Upper lobe of left lung (tissue), 4 donors: Measurements from ENCODE around the gene ABLIM3.

ENCODE experiments used
- CTCF ChIP-seq, 6 experiments: fragments of 450-650 bp in 4 of 6; fragments of 200-600 bp in 2 of 6; sonication (generic) in 2 of 6; IDR thresholded peaks; one replicate each; pipeline ENCODE4 v1.5.1; 2016 to 2019; ENCODE audit warnings: antibody characterized with exemption in 6 of 6
- EP300 ChIP-seq, 4 donors: sonication (generic); formaldehyde crosslinking; IDR thresholded peaks; one replicate each; pipeline ENCODE4 v1.5.1; 2017; ENCODE audit warnings: antibody characterized with exemption in 4 of 4, control low read depth in 2 of 4
- POLR2A ChIP-seq, 4 donors: fragments of 450-650 bp; IDR thresholded peaks; one replicate each; pipeline ENCODE4 v1.5.1; 2016 to 2017; ENCODE audit warnings: antibody characterized with exemption in 4 of 4, mild to moderate bottlenecking in 2 of 4
- POLR2AphosphoS5 ChIP-seq, 2 donors: sonication (generic); formaldehyde crosslinking; IDR thresholded peaks; one replicate each; pipeline ENCODE4 v1.5.1; 2017; ENCODE audit warnings: antibody characterized with exemption in 2 of 2

- TF ChIP-seq POLR2AphosphoS5 (IDR thresholded peaks at IDR 0.05) (no peak), EP300 (IDR thresholded peaks at IDR 0.05) (no peak), POLR2A (IDR thresholded peaks at IDR 0.05) (no peak), CTCF (IDR thresholded peaks at IDR 0.05) (no peak)
Observed at GRCh38 chr5:149238540-149238939, 97.2 kb downstream of the ABLIM3 start.
